Daoy (cell line): Measurements from ENCODE around the gene ZCCHC7. TPM values are rescaled to one million over a fixed set of nuclear protein-coding genes. Genes with fewer than 3 reads are reported as not detected.
A peak's percentile ranks its signal among the peaks of the same experiment; 100 is the strongest.

Experiments
- DNase-seq: peaks from one replicate; pipeline ENCODE4 v3.0.0-alpha.2; 2015; ENCODE audit warnings: low read depth
- total RNA-seq: library from RNA; depleted of rRNA; stranded (reverse); fragments of >200 nt; shearing (Covaris generic); gene quantifications from 2 replicates; pipeline ENCODE4 v1.2.3, GENCODE V29; 2014

ZCCHC7 gene
- total RNA-seq, 1 experiment from 2014 or later = 15.9 TPM

DNA sequence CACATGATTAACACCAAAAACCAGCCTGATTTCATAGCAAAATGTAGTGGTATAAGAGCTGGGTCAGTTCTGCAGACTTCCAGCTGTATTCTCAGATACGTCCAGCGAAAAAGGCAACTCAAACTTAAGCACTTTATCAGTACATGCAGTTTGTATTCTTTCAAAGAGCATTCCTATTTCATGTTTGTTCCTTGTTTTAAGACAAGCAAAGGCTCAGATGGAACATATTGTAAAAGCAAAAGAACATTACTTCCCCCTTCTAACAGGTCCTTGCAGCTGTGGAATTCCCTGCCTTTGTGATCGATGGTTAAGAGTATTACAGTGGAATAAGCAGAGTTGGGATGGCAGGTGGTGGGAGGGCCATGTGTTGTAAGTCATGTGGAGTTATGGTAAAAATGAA, 215.8 kb downstream of the ZCCHC7 start:
- no peak for DNase-seq

DNA sequence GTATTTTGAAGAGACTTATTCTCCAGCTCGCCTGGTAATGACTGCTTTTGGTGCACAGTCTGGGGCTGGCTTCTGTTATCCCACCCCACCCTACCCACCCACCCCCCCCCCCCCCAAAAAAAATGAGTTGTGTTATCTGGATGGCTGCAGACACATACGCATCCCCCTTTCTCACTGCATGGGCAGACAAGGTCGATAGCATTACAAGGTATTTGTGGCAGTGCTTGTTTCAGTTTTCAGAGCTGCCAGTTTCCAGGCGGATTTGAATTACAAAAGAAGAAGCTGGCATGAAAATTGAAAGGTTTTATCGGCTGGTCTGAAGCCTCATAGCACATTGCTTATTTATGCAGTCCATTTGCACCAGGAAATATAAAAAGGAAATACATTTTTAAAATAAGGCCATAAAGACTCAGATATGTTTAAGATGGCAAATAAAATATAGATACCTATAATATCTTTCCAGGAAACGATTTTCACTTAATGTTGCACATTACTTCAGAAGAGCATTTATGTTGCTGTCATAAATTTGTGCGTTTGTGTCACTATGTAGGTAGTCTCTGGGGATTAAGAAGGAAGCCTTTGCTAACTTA, 217.0 kb downstream of the ZCCHC7 start:
- DNase-seq = no peak

DNA sequence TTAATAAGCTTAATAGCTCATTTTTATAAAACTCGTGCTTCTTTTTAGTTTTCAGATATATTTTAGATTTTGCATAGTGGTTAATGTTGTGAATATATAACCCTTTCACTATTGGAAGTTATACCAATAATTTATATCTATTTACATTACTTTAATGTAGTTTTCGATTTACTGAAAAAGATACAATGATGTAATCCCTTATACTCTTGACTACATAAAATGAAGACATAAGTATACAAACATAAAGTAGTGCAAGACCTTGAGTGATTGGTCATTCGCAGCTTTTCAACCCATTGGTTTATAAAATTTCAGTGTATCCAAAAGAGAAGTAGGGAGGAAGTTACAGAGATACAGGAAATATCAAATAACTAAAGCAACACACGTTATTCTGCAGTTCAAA, 217.8 kb downstream of the ZCCHC7 start:
- no peak for DNase-seq

DNA sequence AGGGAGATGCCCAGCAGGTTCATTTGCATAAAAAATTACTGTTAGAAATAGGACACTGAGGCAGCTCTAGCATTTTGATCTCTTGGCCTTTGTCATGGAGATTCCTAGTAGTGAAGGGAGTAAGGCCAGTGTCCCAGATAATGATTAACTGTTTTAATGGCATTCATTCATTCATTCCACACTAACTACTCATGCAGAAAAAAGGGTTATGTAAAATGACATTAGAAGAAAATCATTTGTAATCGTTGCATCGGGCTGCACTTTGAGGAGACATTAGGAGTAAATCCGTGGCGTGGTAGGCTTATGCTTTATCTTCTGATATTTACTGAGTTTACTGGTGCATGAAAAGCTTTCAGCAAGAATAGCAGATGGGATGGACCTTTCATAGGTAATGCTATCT, 219.5 kb downstream of the ZCCHC7 start:
- no peak for DNase-seq

DNA sequence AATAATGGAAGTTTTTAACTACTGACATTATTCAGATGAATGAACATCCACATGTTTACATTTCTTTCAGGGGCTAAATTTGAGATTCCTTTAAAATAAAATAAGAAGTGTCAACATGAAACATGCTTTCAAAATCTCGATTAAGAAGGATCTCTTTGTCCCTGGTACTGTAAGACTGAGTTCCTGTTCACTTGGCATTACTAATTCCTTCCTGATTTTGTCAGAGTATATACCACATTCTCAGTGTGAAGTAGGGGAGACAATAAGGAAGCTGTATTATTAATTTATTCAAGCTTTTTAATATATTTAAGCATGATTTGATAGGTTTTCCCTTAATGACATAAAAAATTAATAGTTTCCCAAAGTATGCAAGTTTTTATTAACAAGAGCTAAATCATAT, 220.6 kb downstream of the ZCCHC7 start:
- DNase-seq = no peak

DNA sequence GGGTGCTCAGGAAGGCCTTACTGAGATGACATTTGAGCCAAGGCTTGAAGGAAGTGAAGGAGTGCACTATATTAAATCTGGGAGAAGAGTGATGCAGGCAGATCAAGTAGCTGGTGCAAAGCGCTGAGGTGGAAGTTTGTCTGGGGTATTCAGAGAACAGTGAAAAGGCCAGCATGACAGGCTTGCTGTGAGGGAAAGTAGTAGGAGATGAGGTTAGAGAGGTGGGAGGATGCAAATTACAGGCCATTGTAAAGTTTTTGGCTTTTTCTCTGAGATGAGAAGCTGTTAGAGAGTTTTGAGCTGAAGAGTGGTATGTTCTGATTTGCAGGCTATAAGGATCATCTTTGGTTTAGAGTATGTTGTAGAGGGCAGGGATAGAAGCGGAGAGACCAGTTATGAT, 221.3 kb downstream of the ZCCHC7 start:
- no peak for DNase-seq

DNA sequence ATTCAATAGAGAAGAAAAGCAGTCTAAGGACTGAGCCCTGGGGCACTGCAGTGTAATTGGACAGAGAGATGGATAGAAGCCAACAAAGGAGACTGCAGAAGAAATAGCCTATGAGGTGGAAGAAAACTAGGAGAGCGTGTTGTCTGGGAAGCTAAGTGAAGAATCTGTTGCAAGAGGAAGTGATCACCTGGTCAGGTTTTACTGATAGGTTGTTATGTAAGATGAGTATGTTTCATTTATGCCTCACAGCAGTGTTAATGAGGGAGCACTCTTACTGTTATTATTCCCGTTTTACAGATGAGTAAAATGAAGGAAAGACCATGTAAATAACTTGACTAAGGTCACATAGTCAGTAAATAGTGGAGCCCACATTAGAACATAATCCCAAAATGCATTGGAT, 222.1 kb downstream of the ZCCHC7 start:
- no peak for DNase-seq

DNA sequence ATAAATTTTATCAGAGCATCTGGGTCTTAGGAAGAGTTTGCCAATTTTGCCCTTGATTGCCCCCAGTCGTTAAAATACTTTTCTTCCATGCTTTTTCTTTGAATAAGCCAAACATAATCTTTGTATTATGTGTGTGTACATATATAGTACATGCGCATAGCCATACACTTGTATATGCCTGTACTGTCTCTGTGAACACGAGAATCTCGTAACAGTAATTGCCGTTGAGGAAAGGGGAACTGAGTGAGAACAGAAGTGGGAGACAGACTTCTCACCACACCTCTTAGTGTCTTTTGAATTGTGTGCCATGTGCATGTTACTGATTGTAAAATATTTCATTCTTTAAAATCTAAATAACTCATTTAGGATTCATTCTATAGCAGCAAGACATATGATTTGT, 222.5 kb downstream of the ZCCHC7 start:
- no peak for DNase-seq

DNA sequence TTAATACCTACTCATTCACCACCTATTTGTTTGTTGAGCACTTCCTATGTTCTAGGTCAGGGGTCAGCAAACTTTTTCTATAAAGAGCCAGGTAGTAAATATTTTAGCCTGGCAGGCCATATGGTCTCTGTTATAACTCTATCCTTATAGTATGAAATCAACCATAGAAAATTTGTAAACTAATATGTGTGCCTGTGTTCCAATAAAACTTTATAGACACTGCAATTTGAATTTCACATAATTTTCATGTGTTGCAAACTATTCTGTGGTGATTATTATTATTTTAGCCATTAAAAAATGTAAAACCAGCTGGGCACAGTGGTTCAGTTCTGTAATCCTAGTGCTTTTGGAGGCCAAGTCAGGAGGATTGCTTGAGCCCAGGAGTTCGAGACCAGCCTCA, 223.3 kb downstream of the ZCCHC7 start:
- no peak for DNase-seq

DNA sequence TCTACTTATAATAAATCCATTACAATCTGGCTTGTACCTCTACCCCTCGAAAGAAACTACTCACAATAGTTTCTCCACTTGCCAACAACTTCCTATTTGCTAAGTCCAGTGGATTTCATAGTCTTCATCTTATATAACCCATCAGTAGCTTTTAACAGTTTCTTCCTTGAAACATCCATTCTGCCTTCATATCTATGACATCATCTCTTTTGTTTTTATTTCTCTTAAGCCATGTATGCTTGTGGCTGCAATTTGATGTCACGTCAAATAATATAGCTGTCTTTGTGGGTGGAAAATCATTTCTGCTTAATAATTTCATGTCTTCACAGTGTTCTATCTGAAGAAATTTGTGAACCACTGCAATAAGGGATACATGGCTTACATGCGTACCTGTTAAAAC, 224.7 kb downstream of the ZCCHC7 start:
- DNase-seq = no peak

DNA sequence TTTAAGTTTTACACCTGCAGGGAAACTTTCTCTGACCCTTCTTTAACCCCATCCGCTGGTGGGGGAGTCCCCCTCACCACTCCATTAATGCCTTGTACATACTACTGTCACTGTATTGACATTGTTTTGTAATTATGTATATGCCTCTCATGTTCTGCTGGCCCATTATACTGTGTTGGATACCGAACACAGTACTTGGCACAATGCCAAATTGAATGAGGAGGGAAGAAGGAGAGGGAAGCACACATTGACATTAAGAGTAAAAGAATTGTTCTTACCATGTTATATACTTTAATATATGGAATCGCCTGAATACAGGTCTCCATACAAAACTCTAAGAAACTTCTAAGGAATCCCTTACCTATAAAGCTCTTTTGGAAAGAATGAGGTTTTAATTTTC, 228.5 kb downstream of the ZCCHC7 start:
- DNase-seq = no peak

DNA sequence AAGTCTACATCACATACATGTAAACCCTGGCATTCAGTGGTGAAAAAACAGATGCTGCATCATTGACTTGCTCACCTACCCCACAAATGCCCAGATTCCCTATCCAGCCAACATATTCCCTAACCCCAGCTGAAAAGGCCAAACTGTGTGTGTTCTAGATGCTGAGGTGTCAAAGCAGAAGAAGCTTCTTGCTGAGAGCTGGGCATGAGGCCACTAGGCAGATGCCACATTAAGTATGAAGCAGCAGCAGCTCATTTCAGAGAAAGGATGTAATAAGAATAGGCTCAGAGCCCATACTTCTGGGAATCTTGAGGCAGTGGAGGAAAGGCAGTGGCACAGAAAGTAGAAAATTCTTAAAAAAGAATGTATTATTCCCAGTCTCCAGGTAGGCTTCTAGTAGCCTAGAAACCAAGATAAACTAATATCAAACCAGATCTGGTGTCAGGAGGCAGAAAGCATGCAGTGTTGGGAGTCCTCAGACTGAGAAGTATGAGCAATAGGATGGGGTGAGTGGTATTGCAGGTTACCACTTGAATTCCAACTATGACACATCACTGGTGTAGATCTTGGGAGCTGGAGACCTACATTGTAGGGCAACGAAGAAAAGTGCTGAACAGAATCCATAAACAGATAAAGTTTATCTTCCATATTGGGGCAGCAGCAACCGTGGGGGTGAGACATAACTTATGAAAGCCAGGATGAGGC, 230.3 kb downstream of the ZCCHC7 start:
- no peak for DNase-seq

DNA sequence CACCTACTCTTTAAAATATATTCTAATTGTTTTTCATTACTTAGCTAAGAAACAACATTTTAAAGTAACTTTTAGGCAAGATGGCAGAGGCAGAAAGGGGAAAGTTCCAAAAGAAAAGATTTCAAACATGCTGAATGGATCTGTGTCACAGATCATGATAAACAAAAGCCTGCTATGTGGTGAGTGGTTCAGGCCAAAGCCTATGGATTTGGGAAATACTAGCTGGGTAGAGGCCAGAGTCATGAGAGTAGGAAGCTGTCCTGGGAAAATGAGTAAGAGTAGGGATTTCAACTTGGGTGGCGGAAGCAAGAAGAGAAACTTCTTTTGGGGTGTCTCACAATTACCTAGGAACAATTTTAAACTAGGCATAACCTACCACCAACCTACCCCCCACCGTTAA, 233.4 kb downstream of the ZCCHC7 start:
- no peak for DNase-seq

DNA sequence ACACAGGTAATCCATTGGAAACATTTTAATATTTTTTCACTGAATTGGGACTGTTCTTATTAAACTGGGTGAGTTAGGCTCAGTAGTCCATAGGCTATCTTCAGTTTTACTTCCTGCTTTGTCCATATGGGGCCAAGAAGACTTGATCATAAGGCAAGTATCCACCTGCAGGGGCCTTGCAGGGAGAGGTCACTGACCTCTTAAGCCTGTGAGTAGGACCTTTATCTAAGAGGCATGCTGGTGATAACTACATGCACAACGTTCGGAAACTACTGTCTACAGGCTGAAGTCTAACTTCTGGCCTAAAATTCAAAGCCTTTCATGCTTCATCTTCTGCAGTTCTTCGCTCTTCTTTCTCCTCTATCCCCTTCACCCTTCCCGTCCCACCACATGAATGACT, 242.1 kb downstream of the ZCCHC7 start:
- no peak for DNase-seq

DNA sequence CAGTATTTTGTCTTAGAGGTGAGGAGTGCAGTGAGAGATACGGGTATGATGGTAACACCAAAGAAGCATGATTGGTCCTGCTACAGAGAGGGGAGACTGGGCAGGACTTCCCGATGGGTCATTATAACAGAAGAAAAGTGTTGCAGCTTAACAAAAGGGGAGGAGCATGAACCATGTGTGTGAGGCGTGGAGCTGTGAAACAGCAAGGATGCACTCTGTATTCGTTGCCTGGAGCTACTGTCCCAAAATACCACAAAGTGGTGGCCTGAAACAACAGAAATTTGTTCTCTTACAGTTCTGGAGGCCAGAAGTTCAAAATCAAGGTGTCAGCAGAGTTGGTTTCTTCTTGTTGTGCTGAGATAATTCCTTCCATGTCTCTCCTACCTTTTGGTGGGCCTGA, 242.8 kb downstream of the ZCCHC7 start:
- no peak for DNase-seq

DNA sequence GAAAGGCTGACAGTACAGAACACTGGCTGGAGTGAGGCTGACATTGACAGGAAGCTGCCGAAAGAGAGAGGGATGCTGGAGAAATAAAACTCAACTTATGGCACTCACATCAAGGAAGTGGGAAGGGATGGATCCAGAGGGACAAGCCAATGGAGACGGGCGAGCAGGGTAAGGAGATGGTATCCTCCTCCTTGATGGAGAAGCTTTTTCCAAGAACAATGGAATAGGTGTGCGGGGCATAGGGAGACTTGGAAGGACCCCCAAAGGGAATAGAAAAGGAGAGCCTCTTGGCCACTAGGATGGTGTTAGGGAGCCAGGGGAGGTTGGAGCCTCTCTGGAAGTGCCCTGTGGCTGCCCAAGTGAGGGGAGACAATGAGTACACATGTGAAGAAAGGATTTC, 243.8 kb downstream of the ZCCHC7 start:
- DNase-seq = no peak

DNA sequence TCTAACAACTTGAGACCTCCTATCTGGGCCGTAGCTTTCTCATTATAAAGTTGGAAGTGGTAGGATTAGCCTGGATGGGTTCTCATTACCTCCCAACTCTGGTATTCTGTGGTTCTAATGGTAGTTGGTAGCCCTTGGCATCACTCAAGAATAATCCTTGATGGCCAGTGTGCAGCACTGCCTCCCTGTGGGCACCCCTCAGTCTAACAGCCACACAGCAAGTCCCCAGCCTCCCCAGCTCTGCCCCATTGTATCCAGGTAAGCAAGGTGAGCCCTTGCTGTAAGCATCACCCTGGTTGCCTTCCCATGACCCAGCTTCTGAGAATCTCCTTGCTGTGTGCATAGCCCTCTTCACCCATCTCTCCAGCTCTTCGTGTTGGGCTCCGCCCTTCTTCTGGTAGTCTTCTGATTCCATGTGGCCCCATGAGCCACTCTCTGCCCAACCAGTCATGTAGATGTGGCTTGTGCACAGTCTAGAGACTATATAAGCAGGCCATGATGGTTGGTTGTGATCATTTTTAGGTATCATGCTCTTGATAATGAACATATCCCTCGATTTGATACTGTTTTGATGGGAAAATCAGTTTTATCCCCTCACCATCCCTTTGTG, 244.5 kb downstream of the ZCCHC7 start:
- no peak for DNase-seq

DNA sequence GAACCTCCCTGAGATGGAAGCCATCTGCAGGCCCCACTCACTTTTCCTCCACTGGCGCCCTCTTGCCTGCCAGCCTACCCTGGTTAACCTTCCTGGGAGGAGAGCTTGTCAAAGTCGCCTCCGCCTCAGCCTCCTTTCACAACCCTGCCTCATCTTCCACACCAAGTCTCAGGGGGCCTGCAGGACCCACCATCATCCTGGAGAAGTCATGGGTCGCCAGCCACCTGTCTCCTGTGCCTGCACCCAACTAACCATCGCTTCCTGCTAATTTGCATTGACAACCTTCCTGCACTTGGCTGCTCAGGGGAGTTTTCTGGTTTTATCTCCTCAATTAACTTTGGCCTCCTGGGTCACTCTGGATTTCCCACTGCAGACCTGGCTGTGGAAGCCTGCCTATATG, 249.3 kb downstream of the ZCCHC7 start:
- no peak for DNase-seq

DNA sequence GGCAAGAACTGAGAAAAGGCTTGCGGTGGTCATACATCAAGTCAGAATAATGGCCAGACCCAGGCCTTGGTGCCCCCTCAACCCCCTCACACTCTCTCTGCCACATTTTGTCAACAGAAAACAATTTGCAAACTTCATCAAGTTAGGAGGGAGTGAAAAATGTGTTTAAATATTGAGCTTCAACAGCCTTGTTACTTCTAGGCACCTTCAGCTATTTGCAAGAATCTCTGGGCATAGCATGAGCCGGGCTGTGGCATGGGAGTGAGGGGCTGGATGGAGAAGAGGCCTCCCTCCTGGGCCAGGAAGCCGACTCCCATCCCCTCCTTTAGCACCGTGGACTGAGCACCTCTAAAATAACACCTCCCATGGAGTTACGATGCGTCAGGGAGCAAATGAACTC, 249.9 kb downstream of the ZCCHC7 start:
- DNase-seq = no peak

DNA sequence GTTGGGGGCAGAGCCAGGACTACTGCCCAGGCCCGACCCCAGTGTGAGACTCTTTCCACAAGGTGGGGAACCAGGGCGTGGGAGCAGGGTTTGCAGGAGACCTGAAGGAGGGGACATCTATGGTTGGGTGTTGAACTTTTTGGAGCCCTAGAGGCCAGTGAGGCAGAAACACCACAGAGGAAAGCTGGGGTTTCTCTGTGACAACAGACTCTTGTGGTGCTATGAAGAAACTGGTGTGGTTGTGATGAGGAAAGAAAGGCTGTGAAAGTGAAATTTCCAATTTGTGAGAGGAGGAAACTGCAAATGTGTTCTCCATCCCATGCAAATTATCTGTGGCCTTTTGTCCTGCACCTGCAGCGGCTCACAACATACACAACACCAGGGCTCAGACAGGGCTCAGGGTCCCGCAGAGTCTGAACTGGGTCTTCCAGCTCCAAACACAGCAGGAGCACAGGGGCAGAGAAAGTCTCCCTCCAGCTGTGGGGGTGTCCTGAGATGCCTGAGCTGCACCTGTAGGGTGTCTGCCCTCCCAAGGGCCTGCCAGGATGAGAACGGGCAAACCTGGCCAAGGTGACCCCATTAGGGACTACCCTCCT, 250.7 kb downstream of the ZCCHC7 start:
- DNase-seq = no peak

DNA sequence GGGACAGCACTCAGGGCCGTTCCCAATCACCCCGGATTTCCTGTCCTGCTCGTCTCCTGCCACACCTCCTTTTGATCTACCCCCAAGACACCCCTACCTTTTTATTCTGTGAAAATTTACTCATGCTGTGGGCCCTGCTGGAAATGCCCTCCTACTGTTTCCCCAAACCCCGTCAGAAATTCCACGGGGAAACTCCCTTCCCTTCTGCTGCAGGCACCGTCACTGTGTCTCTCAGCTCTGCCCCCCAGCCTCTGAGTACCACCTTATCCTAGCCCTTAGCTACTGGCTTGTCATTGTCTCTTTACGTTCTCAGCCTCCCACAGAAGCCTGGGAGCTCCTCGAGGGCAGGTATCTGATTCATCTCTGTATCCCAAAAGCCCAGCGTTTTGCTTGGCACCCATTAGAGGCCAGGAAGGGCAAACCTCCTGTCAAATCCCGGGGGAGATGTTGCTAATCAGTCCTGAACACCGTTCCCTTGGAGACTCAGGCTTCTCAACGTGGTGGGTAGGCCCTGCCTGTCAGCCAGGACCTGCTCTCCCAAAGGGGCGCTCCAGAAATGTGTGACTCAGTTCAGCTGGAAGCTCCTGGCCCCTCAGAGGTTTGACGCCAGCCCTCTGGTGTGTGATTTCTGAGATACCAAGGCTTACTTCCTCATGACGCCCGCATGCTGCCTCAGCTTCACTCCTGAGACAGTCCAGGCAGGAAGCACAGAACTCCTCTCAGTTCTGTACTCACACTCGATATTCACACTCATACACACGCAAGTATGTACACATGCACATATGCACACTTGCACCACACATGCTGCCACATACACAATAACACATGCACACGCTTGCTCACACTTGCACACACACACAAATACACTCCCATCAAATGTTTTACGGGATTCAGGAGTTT, 251.4 kb downstream of the ZCCHC7 start:
- peak; percentile 81 for DNase-seq

DNA sequence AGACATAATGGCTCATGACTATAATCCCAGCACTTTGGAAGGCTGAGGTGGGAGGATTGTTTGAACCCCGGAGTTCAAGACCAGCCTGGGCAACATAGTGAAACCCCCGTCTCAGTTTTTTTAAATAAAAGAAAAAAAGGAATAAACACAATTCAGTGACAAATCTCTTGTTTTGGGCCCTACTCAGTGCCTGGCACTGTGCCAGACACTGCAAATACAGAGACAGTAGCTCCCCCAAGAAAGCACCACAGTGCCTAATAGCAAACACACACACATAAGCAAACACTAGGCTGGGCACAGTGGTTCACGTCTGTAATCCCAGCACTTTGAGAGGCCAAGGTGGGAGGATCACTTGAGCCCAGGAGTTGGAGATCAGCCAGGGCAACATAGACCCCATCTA, 252.5 kb downstream of the ZCCHC7 start:
- no peak for DNase-seq
